ENCODE data around the gene ENO4. TPM values are rescaled to one million over a fixed set of nuclear protein-coding genes. Genes with fewer than 3 reads are reported as not detected.

Gene ENO4
- total RNA-seq, 4 donors from 2014 or later = 0.27 to 0.40 TPM; not detected in 2

GRCh38 chr10:116857156-116857555 is 7.9 kb downstream of the ENO4 start:
- H3K27ac ChIP-seq = no peak overlapping the region
- peaks cover 0 to 7% of the 10 kb centered on the region in 2 donors for H3K9me3 ChIP-seq
- intact Hi-C loops (cut with DNase I; ENCODE audit: low total_unique reads) (no loop called here), in situ Hi-C loops (cut with MboI; ENCODE audit: low pct_ligation_motif_present in 1 of 4, low pct_unique_long_range_greater_than_20kb in 1 of 4, low sequenced_read_pairs in 3 of 4) (no loop called here)
- H3K4me3 ChIP-seq = no peak overlapping the region
- TF ChIP-seq POLR2A (IDR thresholded peaks at IDR 0.05) (no peak), EP300 (IDR thresholded peaks at IDR 0.05; ENCODE audit: low read depth) (no peak), POLR2AphosphoS5 (IDR thresholded peaks at IDR 0.05) (no peak), CTCF (IDR thresholded peaks at IDR 0.05) (no peak)
- no peaks in the 10 kb centered on the region for H3K4me1 ChIP-seq
- DNase-seq = no peak
- H3K36me3 ChIP-seq = no peaks in the 10 kb centered on the region
- H3K27me3 ChIP-seq = no peaks in the 10 kb centered on the region
- WGBS, 2 donors (ENCODE audit: low coverage in 1 of 2) = 91 to 94% methylated on average over 2 to 3 of the region's 3 CpGs

GRCh38 chr10:116861796-116862195 is 12.5 kb downstream of the ENO4 start:
- intact Hi-C loops (cut with DNase I; ENCODE audit: low total_unique reads) (no loop called here), in situ Hi-C loops (cut with MboI; ENCODE audit: low pct_ligation_motif_present in 1 of 4, low pct_unique_long_range_greater_than_20kb in 1 of 4, low sequenced_read_pairs in 3 of 4) (no loop called here)
- Histone ChIP-seq H3K27ac (no peak overlapping the region), H3K9me3 (peaks cover 0 to 7% of the 10 kb centered on the region in 2 donors), H3K27me3 (no peaks in the 10 kb centered on the region), H3K4me3 (no peak overlapping the region), H3K4me1 (no peaks in the 10 kb centered on the region), H3K36me3 (no peaks in the 10 kb centered on the region)
- 49 to 78% methylated on average over 2 of the region's 2 CpGs for WGBS, 2 donors (ENCODE audit: low coverage in 1 of 2)
- DNase-seq = no peak
- no peak for TF ChIP-seq EP300 (IDR thresholded peaks at IDR 0.05; ENCODE audit: low read depth)
- TF ChIP-seq POLR2A (IDR thresholded peaks at IDR 0.05) = no peak
- TF ChIP-seq POLR2AphosphoS5 (IDR thresholded peaks at IDR 0.05) = no peak
- TF ChIP-seq CTCF (IDR thresholded peaks at IDR 0.05) = no peak

- 83 to 91% methylated on average over 4 of the region's 4 CpGs for WGBS, 2 donors (ENCODE audit: low coverage in 1 of 2)
- in situ Hi-C loops (cut with MboI; ENCODE audit: low pct_ligation_motif_present in 1 of 4, low pct_unique_long_range_greater_than_20kb in 1 of 4, low sequenced_read_pairs in 3 of 4) = no loop called here
- Histone ChIP-seq H3K9me3 (no peaks in the 10 kb centered on the region), H3K36me3 (no peaks in the 10 kb centered on the region), H3K27ac (no peak overlapping the region), H3K4me1 (no peaks in the 10 kb centered on the region), H3K27me3 (no peaks in the 10 kb centered on the region), H3K4me3 (no peak overlapping the region)
- intact Hi-C loops (cut with DNase I; ENCODE audit: low total_unique reads) = no loop called here
- DNase-seq = no peak
- TF ChIP-seq CTCF (IDR thresholded peaks at IDR 0.05) = no peak
- TF ChIP-seq EP300 (IDR thresholded peaks at IDR 0.05; ENCODE audit: low read depth) = no peak
- TF ChIP-seq POLR2A (IDR thresholded peaks at IDR 0.05) = no peak
- no peak for TF ChIP-seq POLR2AphosphoS5 (IDR thresholded peaks at IDR 0.05)
These were observed 15.1 kb downstream of the ENO4 start for GRCh38 chr10:116864436-116864835.

- TF ChIP-seq POLR2A (IDR thresholded peaks at IDR 0.05) = no peak
- TF ChIP-seq EP300 (IDR thresholded peaks at IDR 0.05; ENCODE audit: low read depth) = no peak
- no peak for TF ChIP-seq CTCF (IDR thresholded peaks at IDR 0.05)
- no peak for TF ChIP-seq POLR2AphosphoS5 (IDR thresholded peaks at IDR 0.05)
- H3K27ac ChIP-seq = no peak overlapping the region
- no peaks in the 10 kb centered on the region for H3K27me3 ChIP-seq
- no peaks in the 10 kb centered on the region for H3K4me1 ChIP-seq
- intact Hi-C loops (cut with DNase I; ENCODE audit: low total_unique reads) = no loop called here
- in situ Hi-C loops (cut with MboI; ENCODE audit: low pct_ligation_motif_present in 1 of 4, low pct_unique_long_range_greater_than_20kb in 1 of 4, low sequenced_read_pairs in 3 of 4) = no loop called here
- 41 to 60% methylated on average over 2 of the region's 2 CpGs for WGBS, 2 donors (ENCODE audit: low coverage in 1 of 2)
- no peak overlapping the region for H3K4me3 ChIP-seq
- no peaks in the 10 kb centered on the region for H3K36me3 ChIP-seq
- no peak for DNase-seq
- no peaks in the 10 kb centered on the region for H3K9me3 ChIP-seq
These were observed 16.8 kb downstream of the ENO4 start for GRCh38 chr10:116866066-116866465.
